Suppressor macrophage treated with lipopolysaccharide for 1 hour (primary cell): Measurements from ENCODE around the gene TMEM59L.
"Not testable (repeated sequence)": the region's sequence is repeated elsewhere in the genome, so short reads cannot be mapped to it uniquely, and the experiment has no call there.

Experiments
- DNase-seq, 3 donors: peaks; one replicate each; pipeline ENCODE4 v3.0.0-alpha.2; 2020 to 2022

Gene TMEM59L

GRCh38 chr19:18612772-18613588, at the start of gene TMEM59L:
TMEM59L (plus strand) TSS chr19:18612870; CDS start chr19:18612959, 89 bp downstream.
- DNase-seq: peak in 2 of 3 donors; percentile 29 to 57

GRCh38 chr19:18566953-18567352, 45.7 kb upstream of the TMEM59L start:
- DNase-seq: no peak

DNA sequence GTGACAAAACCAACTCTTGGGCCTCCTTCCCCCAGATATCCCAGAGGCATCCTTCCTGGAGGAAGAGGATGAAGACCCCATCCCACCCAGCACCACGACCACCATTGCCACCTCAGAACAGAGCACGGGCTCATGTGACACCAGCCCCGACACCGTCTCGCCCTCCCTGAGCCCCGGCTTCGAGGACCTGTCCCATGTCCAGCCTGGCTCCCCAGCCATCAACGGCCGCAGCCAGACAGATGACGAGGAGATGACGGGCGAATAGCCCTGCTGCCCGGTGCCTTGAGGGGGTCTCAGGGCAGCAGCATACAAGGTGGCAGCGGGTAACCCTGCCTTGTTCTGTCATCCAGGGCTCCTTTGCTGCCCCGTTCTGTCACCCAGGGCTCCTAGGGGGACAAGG, 44.3 kb upstream of the TMEM59L start:
- DNase-seq: no peak

GRCh38 chr19:18571564-18572344, 40.9 kb upstream of the TMEM59L start, which contains the start of gene UBA52:
UBA52 (plus strand) TSS chr19:18571857; CDS start chr19:18573301, 1,444 bp downstream.
- peak; percentile 99 to 100 (median 100) for DNase-seq

GRCh38 chr19:18574691-18575291, 37.9 kb upstream of the TMEM59L start:
- no peak for DNase-seq

- no peak for DNase-seq
These were observed 36.3 kb upstream of the TMEM59L start for GRCh38 chr19:18576383-18576782.

GRCh38 chr19:18577365-18577914, 35.2 kb upstream of the TMEM59L start:
- no peak for DNase-seq

- DNase-seq: no peak
These were observed 32.4 kb upstream of the TMEM59L start for GRCh38 chr19:18580311-18580710.

- peak; percentile 59 to 72 (median 72) for DNase-seq
These were observed 26.4 kb upstream of the TMEM59L start for GRCh38 chr19:18586306-18586705.

GRCh38 chr19:18587561-18587960, 25.1 kb upstream of the TMEM59L start:
- DNase-seq: no peak

GRCh38 chr19:18587962-18588610, 24.6 kb upstream of the TMEM59L start:
- peak in 1 of 3 donors; percentile 36 for DNase-seq

DNA sequence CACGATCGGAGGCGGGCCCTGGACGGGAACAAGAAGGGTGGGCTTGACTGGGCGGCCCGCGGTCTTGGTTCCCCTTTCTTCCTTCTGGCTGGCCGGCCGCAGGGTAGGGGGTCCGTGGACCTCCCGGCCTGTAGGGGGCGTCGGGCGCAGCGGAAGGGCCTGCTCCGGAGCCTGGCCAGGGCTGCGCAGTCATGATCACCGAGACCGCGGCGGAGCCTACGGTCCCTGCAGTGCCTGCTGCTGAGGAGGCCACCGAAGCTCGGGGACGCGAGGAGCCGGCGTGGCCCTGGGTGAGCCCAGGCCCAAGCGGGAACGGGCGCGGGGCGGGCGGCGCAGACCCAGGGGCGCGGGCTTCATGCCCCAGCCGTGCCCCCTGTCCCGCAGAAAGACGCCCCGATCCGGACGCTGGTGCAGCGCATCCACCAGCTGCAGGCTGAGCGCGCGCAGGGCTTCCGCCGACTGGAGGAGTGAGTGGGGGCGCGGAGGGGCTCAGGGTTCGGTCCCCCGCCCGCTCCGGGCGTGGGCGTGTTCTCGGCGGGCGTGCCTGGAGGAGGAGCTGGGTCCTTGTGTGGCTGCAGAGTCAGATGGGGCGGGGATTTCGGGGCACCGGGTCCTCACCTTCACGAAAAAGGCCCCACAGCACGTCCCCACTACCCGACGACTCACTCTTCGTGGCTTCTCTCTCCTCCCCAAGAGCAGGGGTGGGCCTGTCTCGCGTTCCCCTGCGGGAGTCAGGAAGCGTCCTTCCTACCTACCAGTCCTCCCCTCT, 23.9 kb upstream of the TMEM59L start, which contains the start of gene REX1BD:
Gene REX1BD (plus strand): TSS at position 188 of the 769 bp plus-strand sequence. CDS start 4 bp downstream, at position 192.
- DNase-seq: peak; percentile 86 to 97 (median 88)

- DNase-seq: peak; percentile 67 to 85 (median 72)
These were observed 23.0 kb upstream of the TMEM59L start for GRCh38 chr19:18589380-18590272.

DNA sequence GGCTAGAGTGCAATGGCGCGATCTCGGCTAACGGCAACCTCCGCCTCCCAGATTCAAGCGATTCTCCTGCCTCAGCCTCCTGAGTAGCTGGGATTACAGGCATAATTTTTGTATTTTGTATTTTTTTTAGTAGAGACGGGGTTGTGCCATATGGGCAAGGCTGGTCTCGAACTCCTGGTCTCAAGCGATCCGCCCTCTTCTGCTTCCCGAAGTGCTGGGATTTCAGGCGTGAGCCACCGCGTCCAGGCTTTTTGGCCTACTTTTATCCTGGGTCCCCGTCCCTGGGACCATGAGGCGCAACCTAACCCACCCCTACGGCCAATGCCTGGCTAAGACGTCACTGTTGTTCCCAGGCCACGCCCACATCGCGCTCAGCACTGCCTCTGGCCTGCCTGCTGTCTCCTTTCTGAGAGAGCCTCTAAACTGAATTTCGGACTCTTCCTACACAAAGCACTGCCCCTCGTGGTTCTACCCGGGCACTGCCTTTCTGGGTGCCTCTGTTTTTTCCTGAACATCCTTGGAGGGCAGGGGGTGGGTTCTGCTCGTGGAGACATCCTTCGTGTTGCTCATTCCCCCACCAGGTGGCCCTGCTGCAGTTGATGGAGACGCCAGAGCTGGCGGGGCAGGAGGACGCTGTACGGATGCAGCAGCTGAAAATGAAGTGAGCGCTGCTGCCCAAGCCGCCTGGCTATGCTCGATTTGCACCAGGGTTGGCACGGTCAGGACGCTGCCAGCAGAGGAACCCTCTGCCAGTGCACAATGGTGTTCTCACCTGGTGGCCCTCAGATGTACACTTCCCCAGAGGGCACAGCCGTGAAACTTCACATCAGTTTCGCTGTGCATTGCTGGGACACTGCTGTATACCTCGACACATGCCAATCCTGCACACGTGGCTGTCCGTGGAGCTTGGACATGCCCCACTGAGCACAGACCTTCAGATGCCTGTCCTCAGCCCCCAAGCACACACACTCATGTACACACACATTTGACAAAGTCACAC, 22.1 kb upstream of the TMEM59L start:
- peak; percentile 46 to 59 (median 54) for DNase-seq

DNA sequence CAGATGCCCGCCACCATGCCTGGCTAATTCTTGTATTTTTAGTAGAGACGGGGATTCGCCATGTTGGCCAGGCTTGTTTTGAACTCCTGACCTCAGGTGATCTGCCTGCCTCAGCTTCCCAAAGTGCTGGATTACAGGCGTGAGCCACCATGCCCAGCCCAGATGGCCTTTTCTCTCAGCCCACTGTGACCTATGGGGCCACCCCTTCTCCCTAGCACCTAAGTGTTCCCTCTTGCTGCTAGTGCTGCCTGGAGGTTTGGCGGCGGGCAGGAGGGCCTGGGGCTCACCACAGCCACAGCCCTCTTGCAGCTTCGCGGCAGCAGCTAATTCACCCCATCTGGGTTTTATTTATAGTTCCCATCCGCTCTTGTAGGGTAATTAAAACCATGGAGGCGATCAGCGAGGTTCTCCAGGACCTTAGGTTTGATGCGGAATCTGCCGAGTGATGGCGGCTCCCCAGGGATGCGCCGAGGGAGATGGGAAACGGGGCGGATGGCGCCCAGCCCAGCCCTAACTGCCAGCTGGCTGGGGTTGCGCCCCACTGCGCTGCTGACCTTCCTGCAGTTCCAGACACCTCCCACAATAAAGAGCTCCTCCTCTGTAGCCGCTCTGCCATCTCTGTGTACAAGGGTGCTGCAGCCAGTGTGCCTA, 20.8 kb upstream of the TMEM59L start:
- no peak for DNase-seq

- DNase-seq: not testable (repeated sequence)
These were observed 19.9 kb upstream of the TMEM59L start for GRCh38 chr19:18592732-18593131.

DNA sequence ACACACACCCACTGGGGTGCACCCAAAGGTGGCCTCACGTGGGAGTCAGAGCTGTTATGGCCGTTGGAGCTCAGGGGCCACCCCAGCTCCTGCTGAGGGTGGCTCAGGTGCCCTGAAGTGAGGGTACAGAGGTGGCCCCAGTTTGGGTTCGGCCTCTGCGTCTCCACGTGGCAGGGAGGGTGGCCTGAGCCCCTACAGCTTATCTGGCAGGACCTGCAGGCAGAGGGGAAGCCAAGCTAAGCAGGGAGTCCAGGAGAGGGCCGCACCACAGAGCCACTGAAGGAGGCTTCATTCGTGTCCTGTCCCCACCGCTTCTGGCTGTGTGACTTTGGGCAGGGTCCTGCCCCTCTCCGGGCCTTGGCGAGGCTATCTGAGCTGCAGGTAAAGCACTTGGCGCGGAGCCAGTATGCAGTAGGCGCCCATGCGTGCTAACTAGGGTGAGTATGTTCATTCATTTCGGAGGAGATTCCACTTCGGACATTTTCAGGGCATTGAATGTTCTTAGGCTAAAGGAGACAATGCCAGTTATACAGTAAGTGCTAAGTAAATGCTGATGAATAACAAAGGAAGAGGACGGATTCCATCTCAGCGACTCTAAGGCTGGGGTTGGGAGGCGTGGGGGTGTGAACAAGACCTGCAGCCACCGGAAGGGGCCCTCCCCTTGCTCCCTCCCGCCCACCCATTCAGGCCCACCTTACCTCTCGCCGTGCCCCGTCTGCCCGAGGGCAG, 19.1 kb upstream of the TMEM59L start:
- DNase-seq: no peak
